Measurements from ENCODE around the gene FAAP100. TPM values are rescaled to one million over a fixed set of nuclear protein-coding genes. Genes with fewer than 3 reads are reported as not detected.

Gene FAAP100
- total RNA-seq, 4 donors from 2014 or later, result 20.1 to 41.7 (median 26.7) TPM

- Histone ChIP-seq H3K4me1 (peaks cover 0 to 54% (median 44%) of the 10 kb centered on the region in 4 donors), H3K9me3 (no peaks in the 10 kb centered on the region), H3K36me3 (peaks cover 0 to 41% (median 17%) of the 10 kb centered on the region in 3 donors), H3K4me3 (peak overlapping the region; percentile 86 to 96 (median 92)), H3K27me3 (no peaks in the 10 kb centered on the region), H3K27ac (peak overlapping the region; percentile 96 to 100 (median 100))
- WGBS, 2 donors, result 0 to 1% methylated on average over 6 to 23 of the region's 23 CpGs
- peak in 1 of 2 donors; percentile 2 for TF ChIP-seq EP300 (IDR thresholded peaks at IDR 0.05)
- no peak for TF ChIP-seq POLR2A (IDR thresholded peaks at IDR 0.05)
- DNase-seq (ENCODE audit: low spot score in 2 of 2), result peak; percentile 58 to 66
Measured at GRCh38 chr17:81513372-81513752, 38.8 kb downstream of the FAAP100 start.

DNA sequence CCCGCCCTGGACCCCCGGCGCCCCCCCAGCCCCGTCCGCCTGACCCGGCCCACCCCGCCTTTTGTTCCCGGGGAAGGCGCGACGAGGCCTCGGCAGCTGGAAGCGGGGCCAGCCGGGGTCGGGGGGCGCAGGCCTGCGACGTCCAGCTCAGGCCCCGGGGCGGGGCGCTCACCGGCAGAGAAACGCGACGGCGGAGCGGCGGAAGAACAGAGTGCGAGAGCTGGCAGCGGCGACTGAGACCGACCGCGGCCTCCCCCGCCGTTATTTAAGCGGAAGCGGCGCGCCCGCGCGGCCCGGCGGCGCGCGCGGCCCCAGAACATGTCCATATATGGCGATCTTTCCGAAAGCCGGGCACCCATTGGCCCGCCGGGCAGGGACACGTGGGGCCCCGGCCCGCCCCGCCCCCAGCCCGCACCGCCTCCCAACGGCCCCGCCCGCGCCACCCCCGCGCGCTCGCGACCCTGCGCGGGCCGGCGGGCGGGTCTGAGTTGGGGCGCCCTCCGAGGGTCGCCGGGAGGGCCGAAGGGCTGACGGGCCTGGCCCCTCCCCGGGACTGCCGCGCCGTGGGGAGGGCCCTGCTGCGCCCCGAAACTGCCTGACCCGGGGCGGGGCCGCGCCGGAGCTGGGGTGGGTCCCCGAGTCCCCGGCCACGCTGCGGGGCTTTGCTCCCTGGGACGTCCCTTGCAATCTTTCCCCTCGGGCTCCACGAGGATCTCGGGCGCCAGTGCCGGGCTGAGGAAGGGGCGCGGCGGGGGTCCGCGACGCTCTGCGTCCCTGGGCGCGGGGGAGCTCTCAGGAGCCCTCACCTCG lies 39.4 kb downstream of the FAAP100 start, which contains the start of gene ACTG1:
Gene ACTG1 (minus strand): TSS at position 238 of the 810 bp plus-strand sequence. CDS start 445 bp downstream, outside the sequence.
- Histone ChIP-seq H3K4me3 (peak within 1 kb of the TSS; percentile 90 to 96 (median 95)), H3K27me3 (no peaks in the 10 kb centered on the region), H3K4me1 (peaks cover 0 to 49% (median 38%) of the 10 kb centered on the region in 4 donors), H3K27ac (peak within 1 kb of the TSS; percentile 96 to 100 (median 100)), H3K36me3 (peaks cover 0 to 47% (median 17%) of the 10 kb centered on the region in 3 donors), H3K9me3 (no peaks in the 10 kb centered on the region)
- WGBS, 2 donors, result 0 to 1% methylated on average over 18 to 27 of the region's 111 CpGs
- TF ChIP-seq CTCF (IDR thresholded peaks at IDR 0.05), result peak in 2 of 5 experiments; percentile 24 to 49
- TF ChIP-seq EP300 (IDR thresholded peaks at IDR 0.05), result peak; percentile 49 to 99
- TF ChIP-seq POLR2A (IDR thresholded peaks at IDR 0.05), result peak; percentile 92 to 95
- DNase-seq (ENCODE audit: low spot score in 2 of 2), result peak; percentile 86 to 90

DNA sequence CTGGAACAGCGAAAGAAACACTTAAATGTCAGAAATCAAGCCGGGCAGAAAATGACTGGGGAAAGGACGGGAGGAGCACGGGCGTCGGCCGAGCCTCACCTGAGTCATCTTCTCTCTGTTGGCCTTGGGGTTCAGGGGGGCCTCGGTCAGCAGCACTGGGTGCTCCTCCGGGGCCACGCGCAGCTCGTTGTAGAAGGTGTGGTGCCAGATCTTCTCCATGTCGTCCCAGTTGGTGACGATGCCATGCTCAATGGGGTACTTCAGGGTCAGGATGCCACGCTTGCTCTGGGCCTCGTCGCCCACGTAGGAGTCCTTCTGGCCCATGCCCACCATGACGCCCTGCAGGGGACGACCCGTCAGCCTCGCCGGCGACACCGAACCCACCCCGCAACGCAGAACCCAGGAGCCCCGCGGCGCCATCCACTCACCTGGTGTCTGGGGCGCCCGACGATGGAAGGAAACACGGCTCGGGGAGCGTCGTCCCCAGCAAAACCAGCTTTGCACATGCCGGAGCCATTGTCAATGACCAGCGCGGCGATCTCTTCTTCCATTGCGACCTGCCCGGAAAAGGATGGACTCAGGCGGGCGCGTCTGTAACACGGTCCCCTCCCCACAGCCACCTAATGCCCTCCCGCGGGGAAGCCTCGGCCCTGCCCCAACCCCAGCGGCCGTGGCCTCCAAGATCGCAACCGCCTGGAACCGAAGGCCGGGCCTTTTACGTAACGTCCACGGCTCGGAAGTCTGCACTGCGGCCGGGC lies 40.2 kb downstream of the FAAP100 start:
- peak overlapping the region; percentile 90 to 96 (median 95) for H3K4me3 ChIP-seq
- no peaks in the 10 kb centered on the region for H3K27me3 ChIP-seq
- no peak for DNase-seq (ENCODE audit: low spot score in 2 of 2)
- H3K4me1 ChIP-seq, result peaks cover 0 to 42% (median 31%) of the 10 kb centered on the region in 4 donors
- peaks cover 0 to 48% (median 17%) of the 10 kb centered on the region in 3 donors for H3K36me3 ChIP-seq
- WGBS, 2 donors, result 0% methylated on average over 31 to 41 of the region's 62 CpGs
- H3K27ac ChIP-seq, result peak overlapping the region; percentile 91 to 100 (median 95)
- TF ChIP-seq EP300 (IDR thresholded peaks at IDR 0.05) (no peak), CTCF (IDR thresholded peaks at IDR 0.05) (no peak), POLR2A (IDR thresholded peaks at IDR 0.05) (no peak)
- no peaks in the 10 kb centered on the region for H3K9me3 ChIP-seq

DNA sequence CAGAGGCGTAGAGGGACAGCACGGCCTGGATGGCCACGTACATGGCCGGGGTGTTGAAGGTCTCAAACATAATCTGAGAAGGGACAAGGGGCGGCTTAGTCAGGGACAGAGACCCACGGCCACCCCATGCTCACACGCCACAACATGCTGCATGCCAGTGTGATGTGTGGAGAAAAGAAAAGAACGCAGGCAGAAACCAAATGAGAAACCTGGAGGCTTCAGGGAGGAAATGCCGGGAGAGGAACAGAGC lies 40.7 kb downstream of the FAAP100 start:
- peaks cover 0 to 37% (median 27%) of the 10 kb centered on the region in 4 donors for H3K4me1 ChIP-seq
- peak overlapping the region; percentile 90 to 96 (median 95) for H3K4me3 ChIP-seq
- H3K9me3 ChIP-seq, result no peaks in the 10 kb centered on the region
- H3K27me3 ChIP-seq, result no peaks in the 10 kb centered on the region
- H3K36me3 ChIP-seq, result peaks cover 0 to 48% (median 17%) of the 10 kb centered on the region in 3 donors
- no peak for DNase-seq (ENCODE audit: low spot score in 2 of 2)
- TF ChIP-seq EP300 (IDR thresholded peaks at IDR 0.05), result no peak
- TF ChIP-seq CTCF (IDR thresholded peaks at IDR 0.05), result no peak
- TF ChIP-seq POLR2A (IDR thresholded peaks at IDR 0.05), result no peak
- peak overlapping the region; percentile 91 to 100 (median 95) for H3K27ac ChIP-seq
- WGBS, 2 donors, result 1% methylated on average over 9 of the region's 9 CpGs

DNA sequence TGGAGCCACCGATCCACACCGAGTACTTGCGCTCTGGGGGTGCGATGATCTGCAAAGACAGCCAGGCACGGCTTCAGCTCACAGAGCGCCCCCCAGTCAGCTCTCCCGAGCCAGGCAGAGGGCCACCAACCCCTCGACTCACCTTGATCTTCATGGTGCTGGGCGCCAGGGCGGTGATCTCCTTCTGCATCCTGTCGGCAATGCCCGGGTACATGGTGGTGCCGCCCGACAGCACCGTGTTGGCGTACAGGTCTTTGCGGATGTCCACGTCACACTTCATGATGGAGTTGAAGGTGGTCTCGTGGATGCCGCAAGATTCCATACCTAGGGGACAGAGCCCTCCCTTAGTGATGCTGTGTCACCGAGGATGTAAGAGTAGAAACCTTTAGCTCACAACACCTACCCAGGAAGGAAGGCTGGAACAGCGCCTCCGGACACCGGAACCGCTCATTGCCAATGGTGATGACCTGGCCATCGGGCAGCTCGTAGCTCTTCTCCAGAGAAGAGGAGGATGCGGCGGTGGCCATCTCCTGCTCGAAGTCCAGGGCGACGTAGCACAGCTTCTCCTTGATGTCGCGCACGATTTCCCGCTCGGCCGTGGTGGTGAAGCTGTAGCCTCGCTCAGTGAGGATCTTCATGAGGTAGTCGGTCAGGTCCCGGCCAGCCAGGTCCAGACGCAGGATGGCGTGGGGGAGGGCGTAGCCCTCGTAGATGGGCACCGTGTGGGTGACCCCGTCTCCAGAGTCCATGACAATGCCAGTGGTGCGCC lies 41.2 kb downstream of the FAAP100 start:
- peak overlapping the region; percentile 90 to 96 (median 95) for H3K4me3 ChIP-seq
- TF ChIP-seq EP300 (IDR thresholded peaks at IDR 0.05) (peak in 1 of 2 donors; percentile 13), POLR2A (IDR thresholded peaks at IDR 0.05) (no peak)
- DNase-seq (ENCODE audit: low spot score in 2 of 2), result no peak
- WGBS, 2 donors, result 0% methylated on average over 17 to 29 of the region's 48 CpGs
- H3K36me3 ChIP-seq, result peaks cover 0 to 48% (median 17%) of the 10 kb centered on the region in 3 donors
- H3K9me3 ChIP-seq, result no peaks in the 10 kb centered on the region
- no peaks in the 10 kb centered on the region for H3K27me3 ChIP-seq
- peaks cover 0 to 31% (median 22%) of the 10 kb centered on the region in 4 donors for H3K4me1 ChIP-seq
- H3K27ac ChIP-seq, result peak overlapping the region; percentile 91 to 100 (median 95)

All from tibial nerve (tissue), 4 donors.